IMR-90 (cell line): Measurements from ENCODE around the gene RSU1. TPM values are rescaled to one million over a fixed set of nuclear protein-coding genes. Genes with fewer than 3 reads are reported as not detected.

ENCODE experiments used
- ATAC-seq: fragments of 200-7000 bp; cut with Tn5 transposase; 2 replicates; pipeline ENCODE4 v1.9.1; 2020; ENCODE audit warnings: low read depth, mild to moderate bottlenecking, moderate library complexity
- BruUV-seq: library from RNA; stranded (reverse); fragments of 400-500 nt; replicated peaks from 2 replicates; lab custom pipeline; 2021; lab: Mats Ljungman, UMichigan
- CTCF ChIA-PET: fragments of 300-600 bp; formaldehyde crosslinking; extraction: SDS; loops from one replicate; lab custom pipeline; 2021; ENCODE audit warnings: antibody characterized with exemption; lab: Yijun Ruan, JAX
- POLR2A ChIA-PET: fragments of 300-600 bp; sonication (Branson Sonifier 250); formaldehyde crosslinking; loops from one replicate; lab custom pipeline; 2022; ENCODE audit warnings: antibody characterized with exemption; ENCODE audit not compliant: unreplicated experiment; lab: Charles Lee
- DNase-seq: peaks from one replicate; pipeline ENCODE4 v3.0.0; 2013
- H2AFZ ChIP-seq: replicated peaks from 2 replicates; pipeline ENCODE3; 2013; ENCODE audit warnings: low read length, mild to moderate bottlenecking; ENCODE audit not compliant: poor library complexity
- H2AK5ac ChIP-seq: 2 replicates; pipeline ENCODE4 v1.6.1; 2013; ENCODE audit warnings: low read depth, low read length, inconsistent platforms
- H2AK9ac ChIP-seq: replicated peaks from 2 replicates; pipeline ENCODE3; 2013; ENCODE audit warnings: mild to moderate bottlenecking, low read depth, low read length, moderate library complexity; ENCODE audit not compliant: poor library complexity
- H2BK120ac ChIP-seq: 2 replicates; pipeline ENCODE4 v1.6.1; 2013; ENCODE audit warnings: low read depth, low read length, inconsistent platforms
- H2BK15ac ChIP-seq: 3 replicates; pipeline ENCODE4 v1.6.1; 2013; ENCODE audit warnings: low read depth, low read length, inconsistent platforms
- H2BK20ac ChIP-seq: 2 replicates; pipeline ENCODE4 v1.6.1; 2013; ENCODE audit warnings: low read depth, mild to moderate bottlenecking, inconsistent platforms, low read length, moderate library complexity
- H2BK5ac ChIP-seq: 2 replicates; pipeline ENCODE4 v1.6.1; 2013; ENCODE audit warnings: mild to moderate bottlenecking, low read depth, low read length, inconsistent platforms; ENCODE audit not compliant: poor library complexity, severe bottlenecking
- H3K14ac ChIP-seq: replicated peaks from 2 replicates; pipeline ENCODE4 v1.6.1; 2013; ENCODE audit warnings: low read depth, low read length, inconsistent platforms
- H3K18ac ChIP-seq: 2 replicates; pipeline ENCODE4 v1.6.1; 2013; ENCODE audit warnings: low read depth, low read length, control low read depth
- H3K23ac ChIP-seq: 2 replicates; pipeline ENCODE4 v1.6.1; 2013; ENCODE audit warnings: low read depth, low read length, inconsistent platforms
- H3K27ac ChIP-seq: 2 replicates; pipeline ENCODE4 v1.5.1; 2013; ENCODE audit warnings: mild to moderate bottlenecking, control low read depth, low read length; ENCODE audit not compliant: insufficient read depth
- H3K27me3 ChIP-seq: 2 replicates; pipeline ENCODE4 v1.6.1; 2013; ENCODE audit warnings: low read length; ENCODE audit not compliant: control insufficient read depth, insufficient read depth
- H3K36me3 ChIP-seq: 2 replicates; pipeline ENCODE4 v1.6.1; 2013; ENCODE audit warnings: low read length, mixed read lengths; ENCODE audit not compliant: control insufficient read depth, insufficient read depth
- H3K4ac ChIP-seq: 2 replicates; pipeline ENCODE4 v1.6.1; 2013; ENCODE audit warnings: low read depth, low read length, inconsistent platforms
- H3K4me1 ChIP-seq: 2 replicates; pipeline ENCODE4 v1.6.1; 2013; ENCODE audit warnings: low read length, mixed read lengths; ENCODE audit not compliant: control insufficient read depth, insufficient read depth
- H3K4me2 ChIP-seq: 2 replicates; pipeline ENCODE4 v1.6.1; 2013; ENCODE audit warnings: low read depth, mild to moderate bottlenecking, control low read depth, low read length, moderate library complexity
- H3K4me3 ChIP-seq: 2 replicates; pipeline ENCODE4 v1.5.1; 2013; ENCODE audit warnings: low read depth, mild to moderate bottlenecking, control low read depth, low read length, moderate library complexity; ENCODE audit not compliant: insufficient read depth
- H3K56ac ChIP-seq: 2 replicates; pipeline ENCODE4 v1.6.1; 2013; ENCODE audit warnings: low read length, inconsistent platforms; ENCODE audit not compliant: insufficient read depth; ENCODE audit errors: extremely low read depth
- H3K79me1 ChIP-seq, 2 experiments: 2 replicates each; pipeline ENCODE4 v1.6.1; 2013; ENCODE audit warnings: low read length in 2 of 2, inconsistent platforms in 1 of 2, low read depth in 1 of 2
- H3K9ac ChIP-seq: 2 replicates; pipeline ENCODE4 v1.6.1; 2013; ENCODE audit warnings: low read depth, low read length, control low read depth
- H3K9me1 ChIP-seq: 2 replicates; pipeline ENCODE4 v1.6.1; 2013; ENCODE audit warnings: low read length, inconsistent platforms; ENCODE audit not compliant: insufficient read depth
- H3K9me3 ChIP-seq: 2 replicates; pipeline ENCODE4 v1.6.1; 2013; ENCODE audit warnings: low read length; ENCODE audit not compliant: control insufficient read depth, insufficient read depth
- H4K20me1 ChIP-seq: 2 replicates; pipeline ENCODE4 v1.6.1; 2013; ENCODE audit warnings: low read length, inconsistent platforms; ENCODE audit not compliant: insufficient read depth
- H4K5ac ChIP-seq: 2 replicates; pipeline ENCODE4 v1.6.1; 2013; ENCODE audit warnings: mild to moderate bottlenecking, low read depth, low read length, control low read depth
- H4K8ac ChIP-seq, 2 experiments: 2 replicates each; pipeline ENCODE4 v1.6.1; 2013; ENCODE audit warnings: low read depth in 2 of 2, low read length in 2 of 2, control low read depth in 1 of 2, inconsistent platforms in 1 of 2
- H4K91ac ChIP-seq: 2 replicates; pipeline ENCODE4 v1.6.1; 2013; ENCODE audit warnings: low read depth, low read length, inconsistent platforms; ENCODE audit not compliant: insufficient read depth
- BHLHE40 ChIP-seq: fragments of 150-350 bp; IDR thresholded peaks from 2 replicates; pipeline ENCODE4 v1.6.1; 2016; ENCODE audit warnings: mild to moderate bottlenecking, low read depth, low read length
- CEBPB ChIP-seq: IDR thresholded peaks from 2 replicates; pipeline ENCODE4 v1.6.1; 2012; ENCODE audit warnings: low read depth, low read length, improper control_type of control experiment
- CHD1 ChIP-seq: IDR thresholded peaks from 2 replicates; pipeline ENCODE4 v1.6.1; 2012; ENCODE audit warnings: low read depth, low read length, improper control_type of control experiment
- CTCF ChIP-seq: conservative IDR thresholded peaks from 2 replicates; pipeline ENCODE4 v1.5.1; 2012; ENCODE audit warnings: mild to moderate bottlenecking, low read depth, low read length, improper control_type of control experiment
- ELK1 ChIP-seq: fragments of 150-350 bp; IDR thresholded peaks from 2 replicates; pipeline ENCODE4 v1.6.1; 2016; ENCODE audit warnings: low read depth, mild to moderate bottlenecking, low read length, moderate library complexity, borderline replicate concordance
- FOS ChIP-seq: fragments of 150-350 bp; IDR thresholded peaks from 2 replicates; pipeline ENCODE4 v1.6.1; 2016; ENCODE audit warnings: low read depth, low read length
- MAFK ChIP-seq: IDR thresholded peaks from 2 replicates; pipeline ENCODE4 v1.6.1; 2012; ENCODE audit warnings: low read depth, low read length, improper control_type of control experiment
- MAZ ChIP-seq: IDR thresholded peaks from 2 replicates; pipeline ENCODE4 v1.6.1; 2012; ENCODE audit warnings: low read depth, mild to moderate bottlenecking, low read length, improper control_type of control experiment, moderate library complexity, borderline replicate concordance
- MXI1 ChIP-seq: IDR thresholded peaks from 2 replicates; pipeline ENCODE4 v1.6.1; 2012; ENCODE audit warnings: low read depth, mild to moderate bottlenecking, low read length, moderate library complexity, borderline replicate concordance
- NFE2L2 ChIP-seq: fragments of 150-350 bp; IDR thresholded peaks from 2 replicates; pipeline ENCODE4 v1.6.1; 2016; ENCODE audit warnings: low read depth, mild to moderate bottlenecking, low read length
- POLR2A ChIP-seq: IDR thresholded peaks from 2 replicates; pipeline ENCODE4 v1.6.1; 2012; ENCODE audit warnings: mild to moderate bottlenecking, low read depth, low read length
- RAD21 ChIP-seq: IDR thresholded peaks from 2 replicates; pipeline ENCODE4 v1.6.1; 2012; ENCODE audit warnings: low read length, improper control_type of control experiment
- RCOR1 ChIP-seq: IDR thresholded peaks from 2 replicates; pipeline ENCODE4 v1.6.1; 2012; ENCODE audit warnings: mild to moderate bottlenecking, low read length, improper control_type of control experiment; ENCODE audit not compliant: insufficient replicate concordance
- RFX5 ChIP-seq: IDR thresholded peaks from 2 replicates; pipeline ENCODE4 v1.8.0; 2012; ENCODE audit warnings: low read depth, mild to moderate bottlenecking, low read length, moderate library complexity
- SMC3 ChIP-seq: fragments of 150-350 bp; IDR thresholded peaks from 2 replicates; pipeline ENCODE4 v1.6.1; 2016; ENCODE audit warnings: low read depth, mild to moderate bottlenecking, antibody characterized with exemption, low read length, moderate library complexity
- WGBS, 2 experiments: methylation state at CpG; one replicate each; pipeline versions ENCODE4 v1.1.5 to v1.1.7; 2013; ENCODE audit warnings: missing lambda C conversion rate in 2 of 2; ENCODE audit not compliant: insufficient read length in 1 of 2; ENCODE audit errors: extremely low coverage in 2 of 2; 5-methylcytosine and 5-hydroxymethylcytosine counted together
- dilution Hi-C: fragments of 300-500 bp; cut with HindIII; formaldehyde crosslinking; loops from one replicate; pipeline ENCODE4 v1.14.3; 2018; ENCODE audit warnings: low sequenced_read_pairs; ENCODE audit not compliant: unreplicated experiment
- in situ Hi-C: fragments of 300-500 bp; cut with MboI; formaldehyde crosslinking; loops from 3 replicates; pipeline ENCODE4 v1.14.3; 2019; ENCODE audit warnings: low sequenced_read_pairs, inconsistent platforms, mixed read lengths
- intact Hi-C: fragments of 100-400 bp; cut with micrococcal nuclease; formaldehyde crosslinking; loops from 2 replicates; pipeline ENCODE4 v1.10.0; 2022
- polyA plus RNA-seq, 3 experiments: library from polyadenylated mRNA; depleted of rRNA; stranded (reverse); fragments of >200 nt; gene quantifications; 2 replicates each; pipeline ENCODE4 v1.2.3, GENCODE V29; 2012; ENCODE audit warnings: low replicate concordance in 1 of 3
- total RNA-seq: library from RNA; depleted of rRNA; stranded (reverse); fragments of >200 nt; gene quantifications from 2 replicates; pipeline ENCODE4 v1.2.3, GENCODE V29; 2012
- TF ChIP-seq, protein P1 (sequence below): fragments of 150-350 bp; IDR thresholded peaks from 2 replicates; pipeline ENCODE4 v1.6.1; 2017; ENCODE audit warnings: mild to moderate bottlenecking, antibody characterized with exemption, low read length, low read depth

The RSU1 gene
- total and polyA plus RNA-seq, 2 of the 4 experiments (the other 2 are of a cell fraction) = 134 to 148 TPM

- no peaks in the 10 kb centered on the region for H3K9me3 ChIP-seq
- H3K4me1 ChIP-seq = 0 out of 2 replicates have a peak, but pooled peaks cover 1% of the 10 kb centered on the region
- H3K27me3 ChIP-seq = no peaks in the 10 kb centered on the region
- no peak overlapping the region for H3K4me3 ChIP-seq
- ATAC-seq = no peak
- no peak overlapping the region for H4K8ac ChIP-seq
- H3K79me1 ChIP-seq = peaks cover 35 to 72% of the 10 kb centered on the region in 2 experiments
- no peak overlapping the region for H2BK20ac ChIP-seq
- no peak overlapping the region for H3K18ac ChIP-seq
- POLR2A ChIA-PET = no interaction called here
- no peak overlapping the region for H2AK9ac ChIP-seq
- no peak overlapping the region for H2BK120ac ChIP-seq
- H2BK15ac ChIP-seq = no peak overlapping the region
- no peak overlapping the region for H3K56ac ChIP-seq
- H3K23ac ChIP-seq = no peak overlapping the region
- no peak overlapping the region for H2AFZ ChIP-seq
- H3K27ac ChIP-seq = no peak overlapping the region
- no peak overlapping the region for H3K14ac ChIP-seq
- in situ Hi-C loops = no loop called here
- CTCF ChIA-PET = no interaction called here
- H4K91ac ChIP-seq = no peak overlapping the region
- no TSS peak for BruUV-seq
- H4K5ac ChIP-seq = no peak overlapping the region
- dilution Hi-C loops = no loop called here
- no peak for DNase-seq
- intact Hi-C loops = no loop called here
- peaks cover 7% of the 10 kb centered on the region; the same call in 1 of the 2 replicates for H3K9me1 ChIP-seq
- no peak overlapping the region for H3K4me2 ChIP-seq
- TF ChIP-seq CHD1 (no peak), CEBPB (no peak), POLR2A (no peak), BHLHE40 (no peak), SMC3 (no peak), FOS (no peak), RCOR1 (no peak), RFX5 (no peak), ELK1 (no peak), RAD21 (no peak), MAZ (no peak), MXI1 (no peak), NFE2L2 (no peak), CTCF (no peak), MAFK (no peak)
- TF ChIP-seq, protein P1, sequence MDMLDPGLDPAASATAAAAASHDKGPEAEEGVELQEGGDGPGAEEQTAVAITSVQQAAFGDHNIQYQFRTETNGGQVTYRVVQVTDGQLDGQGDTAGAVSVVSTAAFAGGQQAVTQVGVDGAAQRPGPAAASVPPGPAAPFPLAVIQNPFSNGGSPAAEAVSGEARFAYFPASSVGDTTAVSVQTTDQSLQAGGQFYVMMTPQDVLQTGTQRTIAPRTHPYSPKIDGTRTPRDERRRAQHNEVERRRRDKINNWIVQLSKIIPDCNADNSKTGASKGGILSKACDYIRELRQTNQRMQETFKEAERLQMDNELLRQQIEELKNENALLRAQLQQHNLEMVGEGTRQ = no peak
- H3K4ac ChIP-seq = no peak overlapping the region
- no CpG with 5 or more reads among the region's 4 CpGs for WGBS, 2 experiments
- H4K20me1 ChIP-seq = peaks cover 29% of the 10 kb centered on the region
- H3K9ac ChIP-seq = no peak overlapping the region
- H3K36me3 ChIP-seq = no peaks in the 10 kb centered on the region; the same call in 1 of the 2 replicates
- no peak overlapping the region for H2AK5ac ChIP-seq
- no peak overlapping the region for H2BK5ac ChIP-seq
These were observed 27.5 kb downstream of the RSU1 start for GRCh38 chr10:16789765-16790164.
